ENCODE measurements around the gene AGR3.

The AGR3 gene

GRCh38 chr7:16840094-16840493, 41.7 kb downstream of the AGR3 start:
- no peak overlapping the region for H3K4me3 ChIP-seq (ENCODE audit: low read length)
- no peak for TF ChIP-seq CTCF (IDR thresholded peaks at IDR 0.05; ENCODE audit: insufficient read depth, low read depth, low read length, missing control alignments)
- no peak for DNase-seq (ENCODE audit: low read depth)

GRCh38 chr7:16839646-16840045, 42.1 kb downstream of the AGR3 start:
- no peak for DNase-seq (ENCODE audit: low read depth)
- no peak overlapping the region for H3K4me3 ChIP-seq (ENCODE audit: low read length)
- TF ChIP-seq CTCF (IDR thresholded peaks at IDR 0.05; ENCODE audit: insufficient read depth, low read depth, low read length, missing control alignments): no peak

DNA sequence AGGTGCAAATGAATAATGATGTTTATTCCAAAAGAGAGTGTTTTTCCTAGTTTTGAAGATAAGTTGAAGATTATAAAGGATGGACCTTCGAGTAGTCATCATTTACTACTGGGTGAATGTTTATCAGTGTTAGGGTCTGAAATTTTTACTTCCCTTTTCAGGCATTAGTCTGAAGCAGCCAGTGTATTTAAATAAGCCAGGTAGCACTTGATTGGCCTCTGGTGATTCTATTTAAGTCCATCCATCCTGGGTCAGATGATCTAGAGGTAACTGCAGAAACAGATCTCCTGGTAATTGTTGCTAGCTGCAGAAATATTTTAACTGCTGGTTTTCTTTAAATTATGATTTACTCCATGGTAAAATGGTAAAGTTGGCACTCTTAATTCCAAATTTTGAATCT, 42.9 kb downstream of the AGR3 start:
- DNase-seq (ENCODE audit: low read depth): no peak
- TF ChIP-seq CTCF (IDR thresholded peaks at IDR 0.05; ENCODE audit: insufficient read depth, low read depth, low read length, missing control alignments): no peak
- H3K4me3 ChIP-seq (ENCODE audit: low read length): no peak overlapping the region

GRCh38 chr7:16838386-16838785, 43.4 kb downstream of the AGR3 start:
- DNase-seq (ENCODE audit: low read depth): no peak
- no peak for TF ChIP-seq CTCF (IDR thresholded peaks at IDR 0.05; ENCODE audit: insufficient read depth, low read depth, low read length, missing control alignments)
- no peak overlapping the region for H3K4me3 ChIP-seq (ENCODE audit: low read length)

GRCh38 chr7:16836481-16836880, 45.3 kb downstream of the AGR3 start:
- no peak overlapping the region for H3K4me3 ChIP-seq (ENCODE audit: low read length)
- DNase-seq (ENCODE audit: low read depth): no peak
- no peak for TF ChIP-seq CTCF (IDR thresholded peaks at IDR 0.05; ENCODE audit: insufficient read depth, low read depth, low read length, missing control alignments)

DNA sequence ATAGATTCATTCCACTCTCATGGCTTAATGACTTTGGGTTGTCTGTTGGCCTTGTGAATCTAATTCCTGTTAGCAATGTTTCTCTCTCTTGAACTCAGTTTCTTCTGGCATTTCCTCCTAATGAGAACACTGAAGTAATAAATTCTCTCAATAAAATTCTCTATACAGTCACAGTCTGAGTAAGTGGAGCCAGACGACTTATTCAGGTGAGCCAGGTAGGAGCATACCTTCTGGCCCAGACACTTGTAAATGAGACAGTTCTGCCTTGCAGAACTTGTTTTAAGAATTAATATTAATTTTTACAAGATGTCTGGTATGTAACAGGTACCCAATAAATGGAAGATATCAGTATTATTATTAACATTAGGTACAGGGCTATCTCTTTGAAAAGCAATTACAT, 48.4 kb downstream of the AGR3 start:
- TF ChIP-seq CTCF (IDR thresholded peaks at IDR 0.05; ENCODE audit: insufficient read depth, low read depth, low read length, missing control alignments): no peak
- no peak for DNase-seq (ENCODE audit: low read depth)
- H3K4me3 ChIP-seq (ENCODE audit: low read length): no peak overlapping the region

DNA sequence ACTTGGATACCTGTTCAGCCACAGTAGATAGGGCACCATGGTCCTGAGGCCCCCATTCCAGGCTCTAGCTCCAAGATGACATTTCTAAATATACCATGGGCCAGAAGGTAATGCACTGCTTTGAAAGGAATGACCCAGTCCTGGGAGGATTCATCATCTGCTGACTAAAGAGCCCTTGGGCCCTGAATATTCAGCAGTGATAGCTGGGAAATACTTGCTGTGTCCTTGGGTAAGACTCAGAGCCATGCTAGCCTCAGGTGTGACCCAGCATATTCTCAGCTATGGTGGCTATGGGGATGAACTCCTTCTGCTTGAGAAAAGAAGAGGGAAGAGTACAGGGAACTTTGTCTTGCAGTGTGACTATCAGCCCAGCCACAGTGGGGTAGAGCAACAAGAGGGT, 55.7 kb downstream of the AGR3 start:
- H3K4me3 ChIP-seq (ENCODE audit: low read length): no peak overlapping the region
- DNase-seq (ENCODE audit: low read depth): peak; percentile 46
- no peak for TF ChIP-seq CTCF (IDR thresholded peaks at IDR 0.05; ENCODE audit: insufficient read depth, low read depth, low read length, missing control alignments)
